ENCODE data around the gene PRR7.
"Not testable (repeated sequence)": the region's sequence is repeated elsewhere in the genome, so short reads cannot be mapped to it uniquely, and the experiment has no call there.

PRR7 gene

DNA sequence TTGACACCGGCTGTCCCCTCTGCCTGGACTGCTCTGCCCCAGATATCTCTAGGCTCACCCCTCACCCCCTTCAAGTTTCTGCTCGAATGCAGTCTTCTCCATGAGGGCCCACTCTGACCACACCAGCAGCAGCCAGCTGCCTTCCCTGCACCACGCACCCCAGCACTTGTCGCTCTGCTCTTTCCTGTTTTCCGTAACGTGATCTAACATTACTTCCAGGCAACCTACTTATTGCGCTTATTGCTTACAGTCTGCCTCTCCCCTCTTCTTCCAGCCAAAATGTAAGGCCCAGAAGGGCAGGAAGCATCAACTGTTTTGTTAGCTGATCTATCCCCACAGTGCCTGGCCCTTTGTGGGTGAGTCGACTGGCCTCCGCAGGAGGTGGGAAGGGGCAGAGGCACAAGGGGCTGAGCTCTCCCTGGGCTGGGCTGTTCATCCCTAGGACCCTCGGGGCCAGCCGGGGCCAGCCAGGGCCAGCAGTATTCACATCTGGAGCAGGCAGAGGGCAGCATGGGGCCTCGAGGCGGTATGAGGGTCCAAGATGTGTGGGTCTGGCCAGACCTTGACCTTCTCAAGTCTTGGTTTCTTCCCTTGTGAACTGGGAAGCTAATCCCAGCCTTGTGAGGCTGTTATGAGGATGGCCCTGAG is 38.4 kb downstream of the PRR7 start:
- DNase-seq (ENCODE audit: low read depth): no peak

DNA sequence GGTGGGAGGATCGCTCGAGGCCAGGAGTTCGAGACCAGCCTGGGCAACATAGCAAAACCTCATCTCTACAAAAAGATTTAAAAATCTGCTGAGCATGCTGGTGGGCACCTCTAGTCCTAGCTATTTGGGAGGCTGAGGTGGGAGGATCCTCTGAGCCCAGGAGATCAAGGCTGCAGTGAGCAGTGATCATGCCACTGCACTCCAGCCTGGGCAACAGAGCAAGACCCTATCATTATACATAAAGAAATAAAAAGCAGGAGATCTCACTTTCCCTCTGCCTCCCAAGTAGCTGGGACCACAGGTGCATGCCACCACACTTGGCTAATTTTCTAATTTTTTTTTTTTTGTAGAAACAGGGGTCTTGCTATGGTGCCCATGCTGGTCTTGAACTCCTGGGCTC is 39.1 kb downstream of the PRR7 start:
- not testable (repeated sequence) for DNase-seq (ENCODE audit: low read depth)

- DNase-seq (ENCODE audit: low read depth): no peak
These were observed 39.6 kb downstream of the PRR7 start for GRCh38 chr5:177486256-177486655.

GRCh38 chr5:177487144-177487543 is 40.5 kb downstream of the PRR7 start:
- no peak for DNase-seq (ENCODE audit: low read depth)

DNA sequence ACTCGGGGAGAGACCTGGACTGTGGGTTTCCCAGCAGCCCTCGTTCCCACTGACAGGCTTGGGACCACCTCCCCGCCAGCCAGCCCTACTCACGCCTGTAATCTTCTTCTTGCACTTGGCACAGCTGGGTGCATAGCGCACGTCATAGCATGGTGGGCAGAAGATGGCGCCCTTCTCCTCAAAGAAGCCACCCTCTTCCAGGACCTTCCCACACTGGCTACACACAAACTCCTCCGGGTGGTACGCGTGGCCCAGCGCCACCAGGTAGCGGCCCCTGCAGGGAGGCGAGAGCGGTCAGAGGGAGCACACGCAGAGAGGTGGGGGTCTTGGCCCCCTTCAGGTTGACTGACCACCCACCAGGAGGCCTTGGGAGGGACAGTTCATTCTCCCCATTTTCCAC is 41.4 kb downstream of the PRR7 start:
- no peak for DNase-seq (ENCODE audit: low read depth)

- no peak for DNase-seq (ENCODE audit: low read depth)
These were observed 42.6 kb downstream of the PRR7 start for GRCh38 chr5:177489119-177489716.

DNA sequence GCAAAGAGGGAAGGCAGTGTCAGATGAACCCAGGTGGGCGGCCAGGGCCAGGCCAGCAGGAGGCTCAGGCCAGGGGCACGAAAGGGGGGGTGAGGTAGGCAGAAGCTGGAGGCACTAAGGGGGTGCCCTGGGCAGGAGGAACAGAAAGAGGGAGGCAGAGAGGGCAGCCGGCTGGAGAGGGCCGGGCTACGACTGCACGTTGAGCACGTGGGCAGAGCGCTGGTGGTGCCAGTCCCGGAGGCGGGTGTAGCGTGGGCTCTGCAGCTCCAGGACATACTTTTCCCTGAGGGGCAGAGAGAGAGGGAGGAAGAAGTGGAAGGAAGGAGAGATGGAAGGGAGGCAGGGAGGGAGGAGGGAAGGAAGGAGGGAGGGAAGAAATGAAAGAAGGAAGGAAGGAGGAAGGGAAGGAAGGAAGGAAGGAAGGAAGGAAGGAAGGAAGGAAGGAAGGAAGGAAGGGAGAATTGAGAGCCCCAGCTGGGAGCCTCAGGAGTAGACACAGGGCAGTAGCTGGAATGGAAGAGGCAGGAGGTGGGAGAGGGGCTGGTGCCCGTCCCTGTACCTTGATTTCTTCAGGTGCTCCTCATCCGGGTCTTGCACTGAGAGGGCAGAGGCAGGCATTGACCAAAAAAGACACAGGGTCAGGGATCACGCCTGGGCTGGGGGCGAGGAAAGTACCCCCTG is 43.8 kb downstream of the PRR7 start:
- DNase-seq (ENCODE audit: low read depth): no peak

GRCh38 chr5:177490992-177491391 is 44.4 kb downstream of the PRR7 start:
- DNase-seq (ENCODE audit: low read depth): no peak

DNA sequence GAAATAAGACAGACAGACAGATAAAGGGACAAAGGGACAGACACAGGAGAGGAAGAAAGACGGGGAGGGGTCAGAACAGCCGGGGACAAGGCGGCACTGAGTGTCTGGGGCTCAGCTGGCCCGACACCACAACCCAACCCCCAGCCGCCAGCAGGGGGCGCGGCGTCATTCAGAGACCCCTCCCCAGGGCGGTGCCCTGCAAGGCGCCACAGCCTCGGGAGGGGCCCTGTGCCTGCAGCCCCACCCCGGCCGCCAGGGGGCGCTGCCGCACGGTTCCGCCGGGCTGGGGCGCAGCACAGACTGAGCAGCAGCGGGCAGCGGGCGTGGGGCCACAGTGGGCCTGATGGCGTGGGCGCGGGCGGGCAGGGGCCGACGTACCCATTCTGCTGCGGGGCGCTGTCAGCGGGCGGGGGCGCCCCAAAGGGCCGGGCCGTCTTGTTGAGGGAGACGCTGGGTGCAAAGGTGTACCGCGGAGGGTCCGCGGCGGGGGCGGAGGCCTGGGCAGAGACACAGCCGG is 44.9 kb downstream of the PRR7 start:
- DNase-seq (ENCODE audit: low read depth): no peak

- DNase-seq (ENCODE audit: low read depth): no peak
These were observed 45.6 kb downstream of the PRR7 start for GRCh38 chr5:177491983-177492746.

- DNase-seq (ENCODE audit: low read depth): no peak
These were observed 46.2 kb downstream of the PRR7 start for GRCh38 chr5:177492841-177493240.

- no peak for DNase-seq (ENCODE audit: low read depth)
These were observed 47.3 kb downstream of the PRR7 start for GRCh38 chr5:177493795-177494345.

- peak; percentile 82 for DNase-seq (ENCODE audit: low read depth)
These were observed 48.0 kb downstream of the PRR7 start for GRCh38 chr5:177494346-177495195.

GRCh38 chr5:177495243-177496060 is 48.8 kb downstream of the PRR7 start:
- DNase-seq (ENCODE audit: low read depth): peak; percentile 74

DNA sequence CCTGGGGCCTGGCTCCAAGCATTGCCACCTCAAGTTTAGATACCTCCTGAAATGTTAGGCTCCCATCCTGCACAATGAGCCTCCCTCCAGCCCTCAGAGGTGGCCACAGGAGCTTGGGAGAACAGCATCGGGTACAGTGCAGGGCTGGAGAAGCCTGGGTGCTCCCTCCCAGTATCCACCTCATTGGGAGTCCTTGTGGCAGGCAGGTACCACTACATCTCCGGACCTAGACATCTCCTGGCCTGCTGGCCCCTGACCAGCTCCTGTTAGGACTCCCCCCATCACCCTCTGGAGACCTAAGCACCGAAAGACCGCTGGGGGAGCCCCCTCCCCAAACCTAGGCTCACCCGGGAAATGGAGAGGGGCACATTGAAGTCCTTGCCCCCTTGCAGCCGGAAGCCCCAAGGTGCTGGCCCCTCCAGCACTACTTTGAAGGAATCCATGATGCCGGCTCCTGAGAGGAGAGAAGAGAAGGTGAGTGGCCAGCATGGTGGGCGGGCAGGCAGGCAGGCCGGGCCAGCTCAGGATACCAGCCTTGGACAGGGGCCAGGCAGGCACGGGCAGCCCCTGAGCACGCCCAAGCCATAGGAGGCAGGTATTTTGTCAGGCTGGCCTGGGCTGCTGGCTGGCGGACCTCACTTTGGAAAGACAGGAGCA is 49.6 kb downstream of the PRR7 start:
- no peak for DNase-seq (ENCODE audit: low read depth)

- DNase-seq (ENCODE audit: low read depth): no peak
These were observed 50.2 kb downstream of the PRR7 start for GRCh38 chr5:177496727-177497291.

GRCh38 chr5:177497292-177498012 is 50.8 kb downstream of the PRR7 start, which contains the start of gene PDLIM7:
Gene PDLIM7, minus strand, starts transcription at chr5:177497604. Its CDS starts 1,092 bp downstream, at chr5:177496512.
- peak; percentile 91 for DNase-seq (ENCODE audit: low read depth)

DNA sequence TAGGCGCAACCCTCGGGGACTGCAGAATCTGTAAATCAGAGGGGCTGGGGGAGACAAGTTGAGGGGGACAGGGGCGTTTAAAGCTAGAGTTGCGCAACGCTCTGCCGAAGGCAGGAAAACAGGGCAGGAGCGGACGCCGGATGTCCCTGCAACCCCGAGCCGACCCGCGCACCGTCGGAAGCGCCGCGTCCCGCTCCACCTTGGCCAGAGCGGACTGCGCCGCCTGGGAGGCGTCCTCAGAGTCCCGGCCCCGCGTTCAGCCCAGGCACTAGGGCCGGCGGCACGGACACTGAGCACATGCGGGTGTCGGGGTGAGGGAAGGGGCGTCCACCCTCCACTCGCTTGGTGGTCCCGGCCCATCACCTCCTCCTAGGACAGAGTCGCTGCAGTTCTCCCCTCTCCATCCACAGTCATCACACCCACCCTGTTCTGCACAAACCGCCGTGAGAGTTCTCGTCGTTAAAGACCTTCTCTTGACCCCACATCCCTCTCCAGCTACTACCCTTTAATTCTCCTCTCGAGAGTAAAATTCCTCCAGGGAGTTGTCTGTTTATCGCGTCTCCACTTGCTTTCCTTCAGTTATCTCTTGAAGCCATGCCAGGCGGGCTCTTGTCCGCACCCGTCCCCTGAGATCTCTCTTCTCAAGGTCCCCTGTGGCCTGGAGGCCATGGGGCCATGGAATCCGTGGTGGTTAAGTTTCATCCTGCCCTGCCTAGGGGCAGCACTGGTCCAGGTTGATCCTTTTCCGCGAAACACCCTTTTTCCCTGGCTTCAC is 51.6 kb downstream of the PRR7 start:
- DNase-seq (ENCODE audit: low read depth): no peak

All from non-pigmented ciliary epithelial cell (primary cell).